H9 (cell line): ENCODE results near the gene OPHN1. TPM values are rescaled to one million over a fixed set of nuclear protein-coding genes. Genes with fewer than 3 reads are reported as not detected.

Experiments used
- DNase-seq: peaks from one replicate; pipeline ENCODE4 v3.0.0-alpha.2; 2017
- H2AFZ ChIP-seq: one replicate; pipeline ENCODE4 v1.6.1; 2013; ENCODE audit warnings: mild to moderate bottlenecking, low read length, control low read depth, moderate library complexity
- H2AK5ac ChIP-seq: 2 replicates; pipeline ENCODE4 v1.6.1; 2013; ENCODE audit warnings: low read length, control low read depth, mixed read lengths; ENCODE audit not compliant: insufficient read length
- H2BK120ac ChIP-seq: one replicate; pipeline ENCODE4 v1.6.1; 2013; ENCODE audit warnings: low read depth, mild to moderate bottlenecking, low read length, control low read depth, inconsistent platforms; ENCODE audit not compliant: poor library complexity, severe bottlenecking
- H2BK12ac ChIP-seq: 2 replicates; pipeline ENCODE4 v1.6.1; 2013; ENCODE audit warnings: low read length, control low read depth, mixed read lengths, low read depth; ENCODE audit not compliant: insufficient read length
- H2BK15ac ChIP-seq: 2 replicates; pipeline ENCODE4 v1.6.1; 2013; ENCODE audit warnings: low read depth, low read length, control low read depth
- H2BK20ac ChIP-seq: one replicate; pipeline ENCODE4 v1.6.1; 2013; ENCODE audit warnings: low read depth, mild to moderate bottlenecking, low read length, control low read depth, inconsistent platforms; ENCODE audit not compliant: poor library complexity, severe bottlenecking
- H2BK5ac ChIP-seq: 2 replicates; pipeline ENCODE4 v1.6.1; 2013; ENCODE audit warnings: low read length, control low read depth, mixed read lengths; ENCODE audit not compliant: insufficient read length
- H3K14ac ChIP-seq: 2 replicates; pipeline ENCODE4 v1.6.1; 2013; ENCODE audit warnings: low read length, control low read depth; ENCODE audit not compliant: insufficient read depth
- H3K18ac ChIP-seq: 2 replicates; pipeline ENCODE4 v1.6.1; 2013; ENCODE audit warnings: low read depth, mild to moderate bottlenecking, mixed read lengths, low read length, control low read depth; ENCODE audit not compliant: insufficient read length
- H3K23ac ChIP-seq: 2 replicates; pipeline ENCODE4 v1.6.1; 2013; ENCODE audit warnings: low read length, control low read depth, mixed read lengths, low read depth; ENCODE audit not compliant: insufficient read length
- H3K23me2 ChIP-seq: 2 replicates; pipeline ENCODE4 v1.6.1; 2013; ENCODE audit warnings: low read depth, mild to moderate bottlenecking, mixed read lengths, low read length, control low read depth; ENCODE audit not compliant: insufficient read length, poor library complexity, severe bottlenecking
- H3K27ac ChIP-seq: 2 replicates; pipeline ENCODE4 v1.5.1; 2013; ENCODE audit warnings: low read length, control low read depth, mixed read lengths, low read depth; ENCODE audit not compliant: insufficient read length
- H3K27me3 ChIP-seq: 2 replicates; pipeline ENCODE4 v1.6.1; 2013; ENCODE audit warnings: low read length, control low read depth, inconsistent platforms; ENCODE audit not compliant: insufficient read depth
- H3K4ac ChIP-seq: 2 replicates; pipeline ENCODE4 v1.6.1; 2013; ENCODE audit warnings: low read depth, mild to moderate bottlenecking, control low read depth, inconsistent platforms, low read length, moderate library complexity
- H3K4me1 ChIP-seq: 2 replicates; pipeline ENCODE4 v1.6.1; 2013; ENCODE audit warnings: low read length, control low read depth, inconsistent platforms; ENCODE audit not compliant: insufficient read depth
- H3K4me2 ChIP-seq: 2 replicates; pipeline ENCODE4 v1.6.1; 2013; ENCODE audit warnings: low read length, control low read depth, mixed read lengths; ENCODE audit not compliant: insufficient read length, insufficient read depth
- H3K56ac ChIP-seq: 2 replicates; pipeline ENCODE4 v1.6.1; 2013; ENCODE audit warnings: low read depth, mild to moderate bottlenecking, mixed read lengths, low read length, control low read depth; ENCODE audit not compliant: insufficient read length
- H3K79me1 ChIP-seq: 2 replicates; pipeline ENCODE4 v1.6.1; 2013; ENCODE audit warnings: low read depth, mild to moderate bottlenecking, moderate library complexity, low read length, control low read depth, inconsistent platforms; ENCODE audit not compliant: insufficient read depth, poor library complexity, severe bottlenecking
- H3K79me2 ChIP-seq: 2 replicates; pipeline ENCODE4 v1.6.1; 2013; ENCODE audit warnings: low read length, control low read depth, inconsistent platforms; ENCODE audit not compliant: insufficient read depth
- H3K9ac ChIP-seq: 2 replicates; pipeline ENCODE4 v1.6.1; 2013; ENCODE audit warnings: low read length, control low read depth, mixed read lengths; ENCODE audit not compliant: insufficient read length; ENCODE audit errors: extremely low read depth
- H3K9me3 ChIP-seq: one replicate; pipeline ENCODE4 v1.6.1; 2013; ENCODE audit warnings: low read depth, low read length, inconsistent platforms; ENCODE audit not compliant: control insufficient read depth
- H3T11ph ChIP-seq: one replicate; pipeline ENCODE4 v1.6.1; 2013; ENCODE audit warnings: mild to moderate bottlenecking, low read length, control low read depth, inconsistent platforms
- H4K20me1 ChIP-seq: one replicate; pipeline ENCODE4 v1.6.1; 2013; ENCODE audit not compliant: control insufficient read depth, insufficient read length, insufficient read depth
- H4K5ac ChIP-seq: 2 replicates; pipeline ENCODE4 v1.6.1; 2013; ENCODE audit warnings: low read depth, mild to moderate bottlenecking, mixed read lengths, low read length, control low read depth; ENCODE audit not compliant: insufficient read length
- H4K8ac ChIP-seq: replicated peaks from 2 replicates; pipeline ENCODE4 v1.6.1; 2013; ENCODE audit warnings: low read length, control low read depth, mixed read lengths, low read depth; ENCODE audit not compliant: insufficient read length
- H4K91ac ChIP-seq: 2 replicates; pipeline ENCODE4 v1.6.1; 2013; ENCODE audit warnings: low read depth, mild to moderate bottlenecking, moderate library complexity, mixed read lengths, low read length, control low read depth; ENCODE audit not compliant: insufficient read length
- H3K27ac Mint-ChIP-seq, 3 experiments: 2 replicates in 2 of 3; 3 replicates in 1 of 3; pipeline ENCODE4 v1.8.0; 2020 to 2021; ENCODE audit warnings: mixed read lengths in 3 of 3, mild to moderate bottlenecking in 1 of 3, moderate library complexity in 1 of 3
- H3K27me3 Mint-ChIP-seq: 2 replicates; pipeline ENCODE4 v1.8.0; 2021; ENCODE audit warnings: low read depth, mild to moderate bottlenecking, moderate library complexity, mixed read lengths
- H3K36me3 Mint-ChIP-seq, 3 experiments: 2 replicates in 2 of 3; 3 replicates in 1 of 3; pipeline ENCODE4 v1.8.0; 2020 to 2021; ENCODE audit warnings: low read depth in 3 of 3, mixed read lengths in 3 of 3; ENCODE audit not compliant: insufficient read depth in 1 of 3
- H3K4me1 Mint-ChIP-seq, 2 experiments: 2 replicates each; pipeline ENCODE4 v1.8.0; 2020; ENCODE audit warnings: mixed read lengths in 2 of 2
- H3K4me3 Mint-ChIP-seq, 2 experiments: 2 replicates in 1 of 2; 3 replicates in 1 of 2; pipeline ENCODE4 v1.8.0; 2020 to 2021; ENCODE audit warnings: mild to moderate bottlenecking in 2 of 2, mixed read lengths in 2 of 2, moderate library complexity in 1 of 2
- H3K9me3 Mint-ChIP-seq, 2 experiments: 2 replicates in 1 of 2; 3 replicates in 1 of 2; pipeline ENCODE4 v1.8.0; 2020; ENCODE audit warnings: mild to moderate bottlenecking in 2 of 2, mixed read lengths in 2 of 2, moderate library complexity in 1 of 2
- WGBS: extraction: QIAGEN DNeasy Blood & Tissue Kit; methylation state at CpG from one replicate; pipeline ENCODE4 v1.1.7; 2013; ENCODE audit warnings: missing lambda C conversion rate, low lambda C conversion rate, mixed read lengths; ENCODE audit not compliant: insufficient read length; ENCODE audit errors: extremely low coverage; 5-methylcytosine and 5-hydroxymethylcytosine counted together
- total RNA-seq: library from RNA; stranded (reverse); gene quantifications from 2 replicates; pipeline ENCODE4 v1.2.1, GENCODE V29; 2021
- TF ChIP-seq, protein P1 (sequence below): fragments of 200-600 bp; sonication (generic); conservative IDR thresholded peaks from 3 replicates; pipeline ENCODE4 v1.8.0; 2021; ENCODE audit warnings: antibody characterized with exemption, mild to moderate bottlenecking

OPHN1 gene
- total RNA-seq, 1 experiment from 2014 or later: 1.5 TPM

DNA sequence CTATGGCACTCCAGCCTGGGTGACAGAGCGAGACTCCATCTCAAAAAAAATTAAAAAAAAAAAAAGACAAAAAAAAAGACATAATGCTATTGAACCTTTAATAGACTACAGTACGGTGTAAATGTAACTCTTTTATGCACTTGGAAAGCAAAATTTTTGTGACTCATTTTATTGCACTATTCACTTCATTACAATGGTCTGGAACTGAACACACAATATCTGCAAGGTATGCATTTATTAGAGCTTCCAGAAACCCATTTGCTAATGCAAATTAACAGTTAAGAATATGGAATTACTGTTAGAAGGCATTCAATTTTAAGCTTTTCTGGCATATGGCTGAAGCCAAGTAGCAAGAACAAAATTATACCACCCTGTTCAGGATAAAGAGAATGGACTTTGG lies 176.3 kb downstream of the OPHN1 start:
- Histone ChIP-seq H3K23ac (no peak overlapping the region), H3K79me2 (no peaks in the 10 kb centered on the region), H3K27ac (no peak overlapping the region), H4K20me1 (no peaks in the 10 kb centered on the region), H3K79me1 (no peaks in the 10 kb centered on the region), H3T11ph (no peak overlapping the region), H3K4me2 (no peak overlapping the region), H2AFZ (no peak overlapping the region), H2BK12ac (no peak overlapping the region), H3K14ac (no peak overlapping the region), H3K27me3 (no peaks in the 10 kb centered on the region), H4K8ac (no peak overlapping the region), H3K23me2 (no peaks in the 10 kb centered on the region), H2AK5ac (no peak overlapping the region), H4K5ac (no peak overlapping the region), H2BK120ac (no peak overlapping the region), H2BK15ac (no peak overlapping the region), H3K4me1 (no peaks in the 10 kb centered on the region), H3K4ac (no peak overlapping the region), H3K18ac (no peak overlapping the region), H2BK5ac (no peak overlapping the region), H3K56ac (no peak overlapping the region), H3K9ac (no peak overlapping the region), H2BK20ac (no peak overlapping the region), H4K91ac (no peak overlapping the region), H3K9me3 (peaks cover 32% of the 10 kb centered on the region)
- H3K4me3 Mint-ChIP-seq: no peak overlapping the region
- no peaks in the 10 kb centered on the region for H3K27me3 Mint-ChIP-seq
- DNase-seq: no peak
- WGBS: no CpG with 5 or more reads among the region's 2 CpGs
- no peak overlapping the region for H3K27ac Mint-ChIP-seq
- peaks cover 56 to 59% of the 10 kb centered on the region in 2 experiments for H3K9me3 Mint-ChIP-seq
- no peaks in the 10 kb centered on the region for H3K4me1 Mint-ChIP-seq
- H3K36me3 Mint-ChIP-seq: peaks cover 0 to 2% (median 0%) of the 10 kb centered on the region in 3 experiments; a peak in 2 of 7 replicates
- TF ChIP-seq, protein P1, sequence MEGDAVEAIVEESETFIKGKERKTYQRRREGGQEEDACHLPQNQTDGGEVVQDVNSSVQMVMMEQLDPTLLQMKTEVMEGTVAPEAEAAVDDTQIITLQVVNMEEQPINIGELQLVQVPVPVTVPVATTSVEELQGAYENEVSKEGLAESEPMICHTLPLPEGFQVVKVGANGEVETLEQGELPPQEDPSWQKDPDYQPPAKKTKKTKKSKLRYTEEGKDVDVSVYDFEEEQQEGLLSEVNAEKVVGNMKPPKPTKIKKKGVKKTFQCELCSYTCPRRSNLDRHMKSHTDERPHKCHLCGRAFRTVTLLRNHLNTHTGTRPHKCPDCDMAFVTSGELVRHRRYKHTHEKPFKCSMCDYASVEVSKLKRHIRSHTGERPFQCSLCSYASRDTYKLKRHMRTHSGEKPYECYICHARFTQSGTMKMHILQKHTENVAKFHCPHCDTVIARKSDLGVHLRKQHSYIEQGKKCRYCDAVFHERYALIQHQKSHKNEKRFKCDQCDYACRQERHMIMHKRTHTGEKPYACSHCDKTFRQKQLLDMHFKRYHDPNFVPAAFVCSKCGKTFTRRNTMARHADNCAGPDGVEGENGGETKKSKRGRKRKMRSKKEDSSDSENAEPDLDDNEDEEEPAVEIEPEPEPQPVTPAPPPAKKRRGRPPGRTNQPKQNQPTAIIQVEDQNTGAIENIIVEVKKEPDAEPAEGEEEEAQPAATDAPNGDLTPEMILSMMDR: no peak
